Measurements from ENCODE around the gene SKOR1.

SKOR1 gene

DNA sequence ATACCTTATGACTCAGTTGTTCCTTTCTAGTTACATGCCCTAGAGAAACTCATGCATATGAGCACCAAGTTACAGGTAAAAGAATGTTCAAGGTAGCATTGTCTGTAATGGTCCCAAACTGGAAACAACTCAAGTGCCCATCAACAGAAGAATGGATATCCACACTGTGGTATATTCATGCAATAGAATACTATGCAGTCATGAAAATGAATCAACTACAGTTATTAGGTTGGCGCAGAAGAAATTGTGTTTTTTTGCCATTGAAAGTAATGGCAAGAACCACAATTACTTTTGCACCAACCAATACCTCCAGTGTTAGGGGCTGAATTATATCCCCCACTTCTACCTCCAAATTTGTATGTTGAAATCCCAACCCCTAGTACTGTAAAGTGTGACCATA lies 24.2 kb downstream of the SKOR1 start:
- DNase-seq (ENCODE audit: extremely low read depth, low read depth): no peak

DNA sequence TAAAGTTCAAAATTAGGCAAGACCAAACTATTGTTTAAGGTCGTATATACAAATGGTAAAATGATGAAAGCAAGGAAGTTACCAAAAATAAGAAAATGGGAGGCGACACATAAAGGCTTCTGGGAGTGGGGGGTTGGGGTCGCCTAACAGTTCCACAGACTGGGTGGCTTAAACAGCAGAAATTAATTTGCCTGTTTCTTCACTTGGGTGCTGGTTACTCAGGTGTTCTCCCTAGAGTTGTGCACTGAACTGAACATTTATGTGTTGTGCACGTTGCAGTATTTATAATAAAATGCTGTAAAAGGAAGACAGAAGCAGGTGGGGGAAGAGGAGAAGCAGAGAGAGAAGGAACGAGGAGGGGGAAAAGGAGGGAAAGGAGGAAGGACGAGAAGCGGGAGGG lies 25.0 kb downstream of the SKOR1 start:
- no peak for DNase-seq (ENCODE audit: extremely low read depth, low read depth)
- TF ChIP-seq, protein P1, sequence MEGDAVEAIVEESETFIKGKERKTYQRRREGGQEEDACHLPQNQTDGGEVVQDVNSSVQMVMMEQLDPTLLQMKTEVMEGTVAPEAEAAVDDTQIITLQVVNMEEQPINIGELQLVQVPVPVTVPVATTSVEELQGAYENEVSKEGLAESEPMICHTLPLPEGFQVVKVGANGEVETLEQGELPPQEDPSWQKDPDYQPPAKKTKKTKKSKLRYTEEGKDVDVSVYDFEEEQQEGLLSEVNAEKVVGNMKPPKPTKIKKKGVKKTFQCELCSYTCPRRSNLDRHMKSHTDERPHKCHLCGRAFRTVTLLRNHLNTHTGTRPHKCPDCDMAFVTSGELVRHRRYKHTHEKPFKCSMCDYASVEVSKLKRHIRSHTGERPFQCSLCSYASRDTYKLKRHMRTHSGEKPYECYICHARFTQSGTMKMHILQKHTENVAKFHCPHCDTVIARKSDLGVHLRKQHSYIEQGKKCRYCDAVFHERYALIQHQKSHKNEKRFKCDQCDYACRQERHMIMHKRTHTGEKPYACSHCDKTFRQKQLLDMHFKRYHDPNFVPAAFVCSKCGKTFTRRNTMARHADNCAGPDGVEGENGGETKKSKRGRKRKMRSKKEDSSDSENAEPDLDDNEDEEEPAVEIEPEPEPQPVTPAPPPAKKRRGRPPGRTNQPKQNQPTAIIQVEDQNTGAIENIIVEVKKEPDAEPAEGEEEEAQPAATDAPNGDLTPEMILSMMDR (IDR thresholded peaks at IDR 0.05; ENCODE audit: low read depth, low read length): no peak

More for the DNA sequence above, 24.2 kb downstream of the SKOR1 start:
- TF ChIP-seq, protein P1 (IDR thresholded peaks at IDR 0.05; ENCODE audit: low read depth, low read length): no peak

DNA sequence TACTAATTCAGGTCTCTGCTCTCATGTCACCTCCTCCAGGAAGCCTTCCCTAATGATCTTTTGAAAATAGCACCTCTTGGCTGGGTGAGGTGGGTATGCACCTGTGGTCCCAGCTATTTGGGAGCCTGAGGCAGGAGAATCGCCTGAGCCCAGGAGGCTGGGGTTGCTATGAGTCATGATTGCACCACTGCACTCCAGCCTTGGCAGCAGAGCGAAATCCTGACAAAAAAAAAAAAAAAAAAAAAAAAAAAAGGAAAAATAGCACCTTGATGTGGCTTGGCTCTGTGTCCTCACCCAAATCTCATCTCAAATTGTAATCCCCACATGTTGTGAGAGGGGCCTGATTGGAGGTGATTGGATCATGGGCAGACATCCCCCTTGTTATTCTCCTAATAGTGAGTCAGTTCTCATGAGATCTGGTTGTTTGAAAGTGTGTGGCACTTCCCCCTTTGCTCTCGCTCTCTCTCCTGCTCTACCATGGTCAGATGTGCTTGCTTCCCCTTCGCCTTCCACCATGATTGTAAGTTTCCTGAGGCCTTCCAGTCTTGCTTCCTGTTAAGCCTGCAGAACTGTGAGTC lies 25.8 kb downstream of the SKOR1 start:
- TF ChIP-seq, protein P1 (IDR thresholded peaks at IDR 0.05; ENCODE audit: low read depth, low read length): no peak
- DNase-seq (ENCODE audit: extremely low read depth, low read depth): no peak

DNA sequence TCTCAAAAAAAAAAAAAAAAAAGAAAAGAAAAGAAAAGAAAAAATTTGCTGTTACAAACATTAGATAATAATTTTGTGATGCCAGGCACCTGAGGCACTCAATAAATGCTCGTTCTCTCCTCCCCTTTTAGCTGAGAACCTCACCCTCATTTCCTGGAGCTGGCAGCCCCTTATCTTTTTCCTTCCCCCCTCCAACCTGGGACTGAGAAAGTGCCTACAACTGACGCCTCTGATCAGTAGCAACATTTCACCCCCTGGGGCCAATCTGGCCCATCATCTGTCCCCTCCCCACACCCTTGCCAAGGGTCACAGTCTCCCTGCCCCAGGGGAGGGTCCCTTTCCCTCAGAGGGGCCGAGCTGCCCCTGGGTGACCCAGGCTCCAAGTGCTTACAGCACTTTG lies 27.1 kb downstream of the SKOR1 start:
- TF ChIP-seq, protein P1 (IDR thresholded peaks at IDR 0.05; ENCODE audit: low read depth, low read length): no peak
- no peak for DNase-seq (ENCODE audit: extremely low read depth, low read depth)

DNA sequence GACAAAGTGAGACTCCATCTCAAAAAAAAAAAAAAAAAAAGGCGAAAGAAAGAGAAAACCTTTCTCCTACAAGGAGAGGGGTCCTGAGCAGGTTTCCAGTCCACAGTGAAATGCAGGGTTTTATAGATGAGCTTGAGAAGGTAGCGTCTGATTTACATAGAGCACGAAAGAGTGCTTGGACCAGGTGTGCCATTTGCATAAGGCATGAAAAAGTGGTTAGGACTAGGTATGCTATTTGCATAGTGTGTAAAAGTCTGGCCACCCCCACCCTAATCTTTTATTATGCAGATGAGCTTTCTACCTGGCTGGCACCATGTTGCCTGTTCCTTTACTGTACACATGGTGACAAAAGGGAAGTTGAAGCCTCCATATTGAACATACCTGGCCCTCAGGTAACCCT lies 28.1 kb downstream of the SKOR1 start:
- no peak for DNase-seq (ENCODE audit: extremely low read depth, low read depth)
- TF ChIP-seq, protein P1 (IDR thresholded peaks at IDR 0.05; ENCODE audit: low read depth, low read length): no peak

DNA sequence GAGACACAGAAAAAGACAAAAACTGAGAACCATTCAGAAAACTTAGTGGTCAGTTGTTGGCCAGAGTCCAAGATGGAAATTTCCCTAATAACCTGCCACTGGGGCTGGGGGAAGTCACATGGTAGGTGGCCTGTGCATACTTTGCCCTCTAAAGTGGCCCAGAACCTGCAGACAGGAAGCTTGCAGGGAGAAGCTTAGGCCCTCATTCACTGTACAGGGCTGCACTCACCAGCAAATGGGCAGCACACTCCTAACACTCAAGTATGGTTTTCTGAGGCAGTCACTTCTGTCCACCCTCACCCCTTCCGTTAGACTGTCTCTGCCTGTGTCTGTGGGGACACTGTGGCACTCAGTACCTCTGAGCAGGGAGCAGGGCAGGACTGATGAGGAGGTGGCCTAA lies 29.0 kb downstream of the SKOR1 start:
- TF ChIP-seq, protein P1 (IDR thresholded peaks at IDR 0.05; ENCODE audit: low read depth, low read length): no peak
- DNase-seq (ENCODE audit: extremely low read depth, low read depth): no peak

DNA sequence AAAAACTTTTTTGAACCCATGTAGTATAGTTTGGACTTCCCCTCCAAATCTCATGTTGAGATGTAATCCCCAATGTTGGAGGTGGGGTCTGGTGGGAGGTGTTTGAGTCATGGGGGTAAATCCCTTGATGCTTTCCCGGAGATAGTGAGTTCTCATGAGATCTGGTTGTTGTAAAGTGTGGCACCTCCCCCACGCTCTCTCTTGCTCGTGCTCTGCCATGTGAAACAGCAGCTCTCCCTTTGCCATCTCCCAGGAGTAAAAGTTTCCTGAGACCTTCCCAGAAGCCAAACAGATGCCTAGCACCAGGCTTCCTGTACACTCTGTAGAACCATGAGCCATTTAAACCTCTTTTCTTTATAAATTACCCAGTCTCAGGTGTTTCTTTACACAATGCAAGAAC lies 30.5 kb downstream of the SKOR1 start:
- TF ChIP-seq, protein P1 (IDR thresholded peaks at IDR 0.05; ENCODE audit: low read depth, low read length): no peak

More for the DNA sequence above, 30.5 kb downstream of the SKOR1 start:
- no peak for DNase-seq (ENCODE audit: extremely low read depth, low read depth)

All from AG09319 (cell line).